Subcutaneous adipose tissue (tissue), 4 donors: ENCODE data around the gene CABS1. TPM values are rescaled to one million over a fixed set of nuclear protein-coding genes. Genes with fewer than 3 reads are reported as not detected.

Experiments used
- CTCF ChIP-seq: fragments of 450-650 bp; IDR thresholded peaks from one replicate; pipeline ENCODE4 v1.5.1; 2016; ENCODE audit warnings: low read depth, mild to moderate bottlenecking, control low read depth, antibody characterized with exemption, moderate library complexity
- total RNA-seq, 4 donors: library from RNA; depleted of rRNA; stranded (reverse); fragments of >200 nt; gene quantifications; one replicate each; pipeline ENCODE4 v1.1.0, GENCODE V29; 2016

CABS1 gene
- total RNA-seq, result not detected

- TF ChIP-seq CTCF, result no peak
Measured at GRCh38 chr4:70334681-70335080, at the start of gene CABS1. CABS1 (plus strand) TSS chr4:70334981; CDS start chr4:70335040, 59 bp downstream.

- TF ChIP-seq CTCF, result no peak
Measured at GRCh38 chr4:70288651-70289050, 46.1 kb upstream of the CABS1 start.

- no peak for TF ChIP-seq CTCF
Measured at GRCh38 chr4:70291341-70291740, 43.4 kb upstream of the CABS1 start.

GRCh38 chr4:70297576-70297975 is 37.2 kb upstream of the CABS1 start:
- no peak for TF ChIP-seq CTCF

- no peak for TF ChIP-seq CTCF
Measured at GRCh38 chr4:70298051-70298450, 36.7 kb upstream of the CABS1 start.

GRCh38 chr4:70299643-70300042 is 35.1 kb upstream of the CABS1 start:
- no peak for TF ChIP-seq CTCF

GRCh38 chr4:70300215-70300614 is 34.6 kb upstream of the CABS1 start:
- TF ChIP-seq CTCF, result no peak
